ENCODE measurements around the gene IER5.

Gene IER5

GRCh38 chr1:181099152-181100014 is 10.9 kb downstream of the IER5 start:
- DNase-seq (ENCODE audit: low spot score): no peak

- peak; percentile 49 for DNase-seq (ENCODE audit: low spot score)
These were observed 11.8 kb downstream of the IER5 start for GRCh38 chr1:181100015-181100905.

- DNase-seq (ENCODE audit: low spot score): no peak
These were observed 12.4 kb downstream of the IER5 start for GRCh38 chr1:181100934-181101333.

DNA sequence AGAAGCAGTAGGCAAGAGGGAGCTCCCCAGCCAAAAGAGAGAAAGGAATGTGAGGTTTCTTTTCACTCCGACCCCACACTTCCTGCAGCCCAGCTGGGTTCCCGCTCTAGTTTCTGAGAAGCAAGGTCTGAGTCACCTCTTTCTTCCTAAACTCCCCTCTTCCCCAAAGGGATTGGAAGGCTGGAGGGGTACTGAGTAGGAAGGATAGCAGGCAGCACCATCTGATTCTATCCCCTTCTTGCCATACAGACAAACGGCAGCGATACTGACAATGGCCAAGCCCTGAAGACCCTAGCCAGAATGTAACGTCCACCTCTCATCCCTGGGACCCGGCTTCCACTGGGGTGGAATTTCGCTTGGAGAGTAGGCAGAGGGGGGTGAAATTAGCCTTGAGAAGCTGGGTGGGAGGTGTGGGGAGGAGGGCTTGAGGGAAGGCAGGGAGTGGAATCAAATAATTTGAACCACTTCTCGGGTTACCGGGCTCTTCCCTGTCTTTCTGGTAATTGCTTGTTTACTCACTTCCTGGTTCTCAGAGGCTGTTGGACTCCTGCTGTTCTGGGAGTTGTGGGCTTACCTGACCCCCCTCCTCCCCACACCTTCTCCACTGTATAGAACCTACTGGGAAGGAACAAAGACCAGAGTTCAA is 13.2 kb downstream of the IER5 start:
- peak; percentile 63 for DNase-seq (ENCODE audit: low spot score)

DNA sequence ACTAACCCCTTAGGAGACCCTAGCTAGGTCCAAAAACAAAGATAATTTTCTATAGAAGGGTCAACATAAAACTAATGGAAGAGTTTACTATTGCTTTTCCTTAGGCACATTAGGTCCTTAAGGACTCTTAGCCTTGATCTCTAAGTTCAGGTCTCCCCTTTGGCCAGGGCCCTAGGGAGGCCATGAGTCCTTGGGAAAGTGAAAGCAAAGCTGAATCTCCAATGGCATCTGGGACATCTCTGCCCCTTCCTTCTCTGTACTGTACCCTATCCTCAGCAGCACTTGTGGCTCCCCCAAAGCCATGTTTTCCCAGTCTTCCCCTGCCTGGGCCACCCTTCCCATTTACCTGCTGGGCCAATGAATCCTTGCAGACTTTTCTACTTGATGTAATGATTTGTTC is 14.3 kb downstream of the IER5 start:
- DNase-seq (ENCODE audit: low spot score): peak; percentile 45

- peak; percentile 44 for DNase-seq (ENCODE audit: low spot score)
These were observed 14.9 kb downstream of the IER5 start for GRCh38 chr1:181103399-181103798.

GRCh38 chr1:181104042-181104789 is 15.7 kb downstream of the IER5 start:
- peak; percentile 51 for DNase-seq (ENCODE audit: low spot score)

DNA sequence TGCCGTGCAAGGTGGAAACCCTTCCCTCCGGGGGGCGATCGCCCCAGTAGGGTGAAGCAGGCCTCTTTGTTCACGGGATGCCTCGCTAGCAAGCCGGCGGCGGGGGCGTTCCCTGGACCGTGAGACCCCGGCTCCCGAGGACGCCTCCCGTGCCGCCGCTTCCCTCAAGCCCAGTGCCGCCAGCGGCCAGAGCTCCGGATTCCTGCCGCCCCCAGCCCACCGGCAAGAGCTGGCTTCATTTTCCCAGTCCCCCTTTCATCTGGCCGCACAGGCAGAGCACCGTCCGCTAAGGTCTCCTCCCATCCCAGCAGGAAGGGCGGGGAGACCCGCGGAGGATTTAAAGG is 16.3 kb downstream of the IER5 start:
- DNase-seq (ENCODE audit: low spot score): no peak

DNA sequence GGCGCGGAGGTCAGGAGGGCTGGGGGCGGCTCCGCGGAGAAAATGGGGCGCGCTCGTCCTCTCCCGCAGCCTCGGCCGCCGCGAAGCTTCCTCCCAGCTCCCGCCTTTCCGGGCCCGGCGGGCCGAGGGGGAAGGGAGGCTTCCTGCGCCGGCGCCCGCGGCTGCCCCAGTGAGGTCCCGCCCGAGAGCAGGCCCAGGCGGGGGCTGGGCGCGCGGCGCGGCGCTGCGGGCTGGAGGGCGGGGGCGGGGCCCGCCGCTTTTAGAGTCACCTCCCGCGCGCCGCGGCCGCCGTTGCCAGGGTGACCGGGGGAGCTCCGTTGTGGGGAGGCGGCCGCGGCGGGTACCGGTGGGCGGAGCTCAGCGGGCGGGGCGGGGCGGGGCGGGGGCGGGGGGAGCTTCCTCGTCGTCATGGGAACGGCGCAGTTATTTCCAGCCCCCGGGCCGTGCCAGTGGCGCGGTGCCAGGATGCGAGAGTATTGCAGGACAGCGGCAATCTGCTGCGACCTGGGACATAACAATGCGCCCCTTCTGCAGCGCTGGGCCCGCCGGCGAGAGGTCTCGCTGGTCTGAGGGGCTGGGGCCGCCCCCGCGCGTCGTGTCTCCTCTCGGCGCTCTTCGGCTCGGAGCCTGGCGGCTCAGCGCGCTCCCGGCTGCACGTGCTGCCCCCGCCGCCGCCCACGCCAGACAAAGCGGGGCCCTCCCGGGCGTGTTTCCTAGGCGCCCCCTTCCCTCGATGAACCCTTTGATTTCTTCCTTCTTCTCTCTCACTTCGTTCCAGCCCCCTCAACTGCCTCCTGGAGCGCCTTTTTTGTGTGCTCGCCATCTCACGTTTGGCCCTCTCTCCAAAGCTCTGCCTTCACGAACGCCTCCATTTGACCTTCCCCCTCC is 16.9 kb downstream of the IER5 start:
- DNase-seq (ENCODE audit: low spot score): peak; percentile 96

DNA sequence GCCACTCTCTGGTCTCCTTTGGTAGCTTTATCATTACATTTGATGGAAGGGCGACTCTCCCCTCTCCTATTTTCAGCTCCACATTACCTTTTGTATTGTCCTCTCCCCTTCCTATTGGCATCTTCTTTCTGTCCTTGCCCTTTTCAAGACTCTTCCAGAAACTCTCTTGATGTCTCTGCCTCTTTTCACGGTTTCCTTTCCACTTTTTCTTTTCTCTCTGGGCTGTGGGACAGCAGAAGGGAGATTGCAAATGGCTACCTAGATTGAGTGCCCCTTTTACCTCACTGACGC is 17.5 kb downstream of the IER5 start:
- no peak for DNase-seq (ENCODE audit: low spot score)

DNA sequence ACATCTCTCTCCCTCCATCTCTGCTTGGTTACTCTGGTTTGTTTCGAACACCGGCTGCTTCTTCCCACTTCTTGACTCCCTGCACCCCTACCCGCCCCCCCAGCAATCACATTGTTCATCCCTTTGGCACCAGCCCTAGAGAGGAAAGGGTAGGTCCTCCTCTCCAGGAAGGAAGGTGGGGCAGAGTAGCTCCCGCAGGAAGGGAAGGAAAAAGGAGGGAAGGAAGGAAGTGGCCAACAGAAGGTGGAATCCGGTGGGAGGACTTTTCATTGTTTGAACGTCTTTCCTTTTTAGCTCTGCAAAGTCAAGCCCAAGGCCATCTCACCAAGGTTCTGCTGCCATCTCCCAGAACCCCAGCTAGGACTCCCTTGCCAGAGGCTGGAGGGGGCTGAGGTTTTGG is 18.0 kb downstream of the IER5 start:
- DNase-seq (ENCODE audit: low spot score): no peak

- no peak for DNase-seq (ENCODE audit: low spot score)
These were observed 19.2 kb downstream of the IER5 start for GRCh38 chr1:181107711-181108110.

DNA sequence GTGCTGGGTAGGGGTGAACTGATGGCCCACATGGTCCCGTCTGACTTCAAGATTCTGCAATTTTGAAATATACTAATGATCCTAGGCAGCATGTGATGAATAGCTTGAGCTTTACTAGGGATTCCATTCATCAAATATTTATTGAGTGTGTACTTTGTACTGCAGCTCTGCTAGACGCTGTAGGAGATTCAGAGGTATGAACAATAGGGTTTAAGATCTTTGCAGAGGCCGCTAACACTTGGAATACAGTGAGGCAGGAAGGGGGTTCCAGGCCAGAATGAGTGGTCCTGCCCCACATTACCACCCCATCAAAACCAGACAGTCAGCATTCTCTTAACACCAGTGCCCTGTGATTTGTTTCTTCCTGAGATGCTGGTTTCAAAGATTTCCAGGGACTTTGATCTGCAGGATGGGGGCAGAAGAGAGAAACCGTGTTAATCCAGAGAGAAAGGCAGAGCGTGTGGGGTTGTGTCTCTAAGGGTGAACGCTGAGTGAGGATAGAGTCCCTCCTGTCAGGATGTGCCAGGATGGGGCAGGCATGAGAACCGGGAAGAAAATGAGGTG is 19.9 kb downstream of the IER5 start:
- no peak for DNase-seq (ENCODE audit: low spot score)

DNA sequence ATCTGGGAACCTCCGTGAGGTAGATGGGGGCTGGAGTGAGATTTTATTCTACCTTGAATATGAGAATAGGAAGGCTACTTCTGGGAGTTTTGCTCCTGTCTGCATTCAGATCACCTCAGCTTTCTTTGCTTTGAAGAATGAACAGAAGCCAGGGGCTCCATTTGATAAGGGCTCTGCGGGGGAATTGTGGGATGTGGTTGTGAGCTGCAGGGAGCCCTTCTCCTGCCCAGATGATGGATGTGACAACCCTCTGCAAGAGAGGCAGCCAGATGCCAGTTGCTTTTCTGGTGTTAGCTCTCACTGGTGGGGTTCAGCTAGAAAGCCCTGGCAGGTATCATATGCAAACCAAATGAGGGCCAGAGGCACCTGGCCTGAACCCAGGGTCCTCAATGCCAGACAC is 21.5 kb downstream of the IER5 start:
- DNase-seq (ENCODE audit: low spot score): no peak

DNA sequence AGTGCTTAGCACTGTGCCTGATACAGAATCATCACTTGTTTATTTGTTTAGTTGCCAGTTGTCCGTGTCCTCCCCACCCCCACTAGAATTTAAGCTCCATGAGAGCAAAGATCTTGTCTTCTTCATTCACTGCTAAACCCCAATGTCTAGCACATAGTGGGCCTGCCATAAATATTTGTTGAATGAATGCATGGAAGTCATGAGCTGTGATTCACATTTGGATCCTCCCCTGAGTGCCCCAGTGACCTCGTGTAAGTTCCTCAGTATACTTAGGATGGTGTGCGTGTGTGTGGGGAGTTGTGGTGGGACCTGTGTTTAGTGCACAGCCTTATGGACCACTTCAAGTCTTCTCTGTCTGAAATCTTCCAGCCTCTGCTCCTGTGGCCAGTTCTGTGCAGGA is 23.1 kb downstream of the IER5 start:
- no peak for DNase-seq (ENCODE audit: low spot score)

GRCh38 chr1:181112071-181112929 is 23.8 kb downstream of the IER5 start:
- DNase-seq (ENCODE audit: low spot score): no peak

GRCh38 chr1:181113059-181113641 is 24.6 kb downstream of the IER5 start:
- DNase-seq (ENCODE audit: low spot score): no peak

GRCh38 chr1:181114574-181115367 is 26.3 kb downstream of the IER5 start:
- DNase-seq (ENCODE audit: low spot score): no peak

DNA sequence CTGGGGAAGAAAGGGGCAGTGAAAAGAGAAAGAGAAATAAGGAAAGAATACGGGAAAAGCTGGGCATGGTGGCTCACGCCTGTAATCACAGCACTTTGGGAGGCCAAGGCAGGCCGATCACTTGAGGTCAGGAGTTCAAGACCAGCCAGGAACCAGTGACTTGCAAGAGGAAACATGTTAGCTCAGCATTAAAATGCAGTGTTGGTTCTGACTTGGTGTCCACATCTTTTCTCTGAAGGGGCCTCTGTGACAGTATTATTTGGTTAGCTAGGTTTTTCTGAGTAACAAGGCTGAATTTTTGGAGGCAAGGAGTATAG is 26.8 kb downstream of the IER5 start:
- DNase-seq (ENCODE audit: low spot score): no peak
